Upper lobe of left lung (tissue), 6 donors: ENCODE data around the gene CENPN. TPM values are rescaled to one million over a fixed set of nuclear protein-coding genes. Genes with fewer than 3 reads are reported as not detected.

Source experiments
- ATAC-seq, 2 donors: fragments of 200-7000 bp; cut with Tn5 transposase; one replicate each; pipeline ENCODE4 v1.9.1; 2022; ENCODE audit warnings: mild to moderate bottlenecking in 2 of 2, moderate library complexity in 2 of 2; ENCODE audit not compliant: low FRiP score in 2 of 2
- DNase-seq, 2 donors: peaks; one replicate each; pipeline ENCODE4 v3.0.0-alpha.2; 2019 to 2020
- H3K27ac ChIP-seq, 4 donors: fragments of 200-600 bp; sonication (generic); one replicate each; pipeline ENCODE4 v1.5.1; 2016 to 2019
- H3K27me3 ChIP-seq, 4 donors: fragments of 200-600 bp; sonication (generic); one replicate each; pipeline ENCODE4 v1.5.1; 2017 to 2019
- H3K36me3 ChIP-seq, 4 donors: fragments of 200-600 bp; sonication (generic); one replicate each; pipeline ENCODE4 v1.5.1; 2016 to 2019
- H3K4me1 ChIP-seq, 4 donors: fragments of 200-600 bp; sonication (generic); one replicate each; pipeline ENCODE4 v1.5.1; 2018 to 2019
- H3K4me3 ChIP-seq, 4 donors: fragments of 200-600 bp; sonication (generic); one replicate each; pipeline ENCODE4 v1.5.1; 2017 to 2019; ENCODE audit warnings: mild to moderate bottlenecking in 2 of 4, moderate library complexity in 1 of 4
- H3K9me3 ChIP-seq, 4 donors: fragments of 200-600 bp; sonication (generic); one replicate each; pipeline ENCODE4 v1.5.1; 2018 to 2019
- EP300 ChIP-seq, 4 donors: sonication (generic); formaldehyde crosslinking; IDR thresholded peaks; one replicate each; pipeline ENCODE4 v1.5.1; 2017; ENCODE audit warnings: antibody characterized with exemption in 4 of 4, control low read depth in 2 of 4
- POLR2A ChIP-seq, 4 donors: fragments of 450-650 bp; IDR thresholded peaks; one replicate each; pipeline ENCODE4 v1.5.1; 2016 to 2017; ENCODE audit warnings: antibody characterized with exemption in 4 of 4, mild to moderate bottlenecking in 2 of 4
- POLR2AphosphoS5 ChIP-seq, 2 donors: sonication (generic); formaldehyde crosslinking; IDR thresholded peaks; one replicate each; pipeline ENCODE4 v1.5.1; 2017; ENCODE audit warnings: antibody characterized with exemption in 2 of 2
- WGBS, 2 donors: methylation state at CpG; one replicate each; pipeline ENCODE4 v1.1.5; 2017 to 2018; 5-methylcytosine and 5-hydroxymethylcytosine counted together
- total RNA-seq, 6 donors: library from RNA; depleted of rRNA in 4 of 6; stranded (reverse); fragments of >200 nt in 4 of 6; gene quantifications; one replicate each; pipeline versions ENCODE4 v1.1.0 to v1.2.1, GENCODE V29; 2016 to 2021
- TF ChIP-seq, protein P1 (sequence below), 6 experiments: fragments of 450-650 bp in 4 of 6; fragments of 200-600 bp in 2 of 6; sonication (generic) in 2 of 6; IDR thresholded peaks; one replicate each; pipeline ENCODE4 v1.5.1; 2016 to 2019; ENCODE audit warnings: antibody characterized with exemption in 6 of 6
- donor health status: DM: no; HTN: no; CAD: no; lungs with moderate emphysema.
- donor health status: DM: no; HTN: yes; CAD: no; lungs with severe emphysema.

The CENPN gene
- total RNA-seq, 6 donors from 2014 or later, result 3.1 to 10.9 (median 7.1) TPM

- TF ChIP-seq, protein P1, sequence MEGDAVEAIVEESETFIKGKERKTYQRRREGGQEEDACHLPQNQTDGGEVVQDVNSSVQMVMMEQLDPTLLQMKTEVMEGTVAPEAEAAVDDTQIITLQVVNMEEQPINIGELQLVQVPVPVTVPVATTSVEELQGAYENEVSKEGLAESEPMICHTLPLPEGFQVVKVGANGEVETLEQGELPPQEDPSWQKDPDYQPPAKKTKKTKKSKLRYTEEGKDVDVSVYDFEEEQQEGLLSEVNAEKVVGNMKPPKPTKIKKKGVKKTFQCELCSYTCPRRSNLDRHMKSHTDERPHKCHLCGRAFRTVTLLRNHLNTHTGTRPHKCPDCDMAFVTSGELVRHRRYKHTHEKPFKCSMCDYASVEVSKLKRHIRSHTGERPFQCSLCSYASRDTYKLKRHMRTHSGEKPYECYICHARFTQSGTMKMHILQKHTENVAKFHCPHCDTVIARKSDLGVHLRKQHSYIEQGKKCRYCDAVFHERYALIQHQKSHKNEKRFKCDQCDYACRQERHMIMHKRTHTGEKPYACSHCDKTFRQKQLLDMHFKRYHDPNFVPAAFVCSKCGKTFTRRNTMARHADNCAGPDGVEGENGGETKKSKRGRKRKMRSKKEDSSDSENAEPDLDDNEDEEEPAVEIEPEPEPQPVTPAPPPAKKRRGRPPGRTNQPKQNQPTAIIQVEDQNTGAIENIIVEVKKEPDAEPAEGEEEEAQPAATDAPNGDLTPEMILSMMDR (IDR thresholded peaks at IDR 0.05), result no peak
- TF ChIP-seq POLR2A (IDR thresholded peaks at IDR 0.05) (no peak), EP300 (IDR thresholded peaks at IDR 0.05) (no peak), POLR2AphosphoS5 (IDR thresholded peaks at IDR 0.05) (no peak)
- Histone ChIP-seq H3K9me3 (no peaks in the 10 kb centered on the region), H3K4me3 (no peak overlapping the region), H3K27ac (peak overlapping the region in 2 of 4 donors; percentile 53 to 74), H3K4me1 (peaks cover 20 to 26% (median 24%) of the 10 kb centered on the region in 4 donors), H3K27me3 (no peaks in the 10 kb centered on the region), H3K36me3 (no peaks in the 10 kb centered on the region)
- WGBS, 2 donors, result 70 to 77% methylated on average over 4 of the region's 4 CpGs
- no peak for DNase-seq
- ATAC-seq, result no peak
Observed at GRCh38 chr16:81003064-81003463, 4.0 kb upstream of the CENPN start.

- TF ChIP-seq EP300 (IDR thresholded peaks at IDR 0.05), result no peak
- TF ChIP-seq, protein P1 (IDR thresholded peaks at IDR 0.05), result no peak
- TF ChIP-seq POLR2AphosphoS5 (IDR thresholded peaks at IDR 0.05), result no peak
- no peak for TF ChIP-seq POLR2A (IDR thresholded peaks at IDR 0.05)
- H3K9me3 ChIP-seq, result no peaks in the 10 kb centered on the region
- H3K36me3 ChIP-seq, result no peaks in the 10 kb centered on the region
- ATAC-seq (no peak), DNase-seq (no peak)
- H3K27ac ChIP-seq, result peak overlapping the region; percentile 43 to 74 (median 50)
- H3K4me1 ChIP-seq, result peaks cover 24 to 31% (median 27%) of the 10 kb centered on the region in 4 donors
- H3K4me3 ChIP-seq, result peak overlapping the region in 3 of 4 donors; percentile 19 to 90 (median 23)
- 55 to 58% methylated on average over 10 to 11 of the region's 11 CpGs for WGBS, 2 donors
- H3K27me3 ChIP-seq, result no peaks in the 10 kb centered on the region
Observed at GRCh38 chr16:81003610-81004460, 3.2 kb upstream of the CENPN start.

GRCh38 chr16:81004646-81005353, 2.2 kb upstream of the CENPN start:
- Histone ChIP-seq H3K4me1 (peaks cover 24 to 31% (median 27%) of the 10 kb centered on the region in 4 donors), H3K27ac (peak overlapping the region; percentile 43 to 74 (median 50)), H3K9me3 (no peaks in the 10 kb centered on the region), H3K27me3 (no peaks in the 10 kb centered on the region), H3K4me3 (peak overlapping the region in 2 of 4 donors; percentile 23 to 90), H3K36me3 (no peaks in the 10 kb centered on the region)
- ATAC-seq, result no peak
- DNase-seq, result no peak
- 49 to 55% methylated on average over 14 of the region's 14 CpGs for WGBS, 2 donors
- no peak for TF ChIP-seq POLR2A (IDR thresholded peaks at IDR 0.05)
- TF ChIP-seq, protein P1 (IDR thresholded peaks at IDR 0.05), result peak; percentile 44 to 60 (median 54)

DNA sequence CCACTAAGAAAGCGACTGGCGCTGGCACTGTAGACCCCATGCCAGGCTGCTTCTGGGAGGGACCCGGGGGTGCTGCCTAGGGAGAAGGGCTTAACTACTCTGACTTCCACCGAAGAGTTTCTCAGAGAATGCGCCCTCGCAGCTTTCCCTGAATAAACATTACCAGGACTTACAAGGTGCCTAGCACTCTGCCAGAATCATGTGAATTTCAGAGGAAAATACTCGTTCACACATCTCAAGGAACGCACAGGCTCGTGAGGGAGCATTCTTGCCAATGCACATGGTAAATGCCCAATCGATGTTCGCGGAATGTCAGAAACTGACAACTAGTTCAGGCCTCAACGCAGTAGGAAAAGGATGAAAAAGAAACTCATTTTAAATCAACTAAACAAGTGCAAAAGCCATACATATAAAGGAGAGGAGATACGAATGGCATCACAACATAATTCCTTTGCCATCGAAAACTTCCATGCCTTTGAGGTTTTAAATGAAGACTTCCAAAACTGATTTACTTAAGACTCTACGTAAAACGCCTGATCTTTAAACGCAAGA, 1.3 kb upstream of the CENPN start:
- WGBS, 2 donors, result 19 to 28% methylated on average over 13 to 18 of the region's 18 CpGs
- peak overlapping the region; percentile 96 to 99 (median 98) for H3K27ac ChIP-seq
- peaks cover 24 to 31% (median 27%) of the 10 kb centered on the region in 4 donors for H3K4me1 ChIP-seq
- no peaks in the 10 kb centered on the region for H3K9me3 ChIP-seq
- ATAC-seq, result no peak
- H3K27me3 ChIP-seq, result no peaks in the 10 kb centered on the region
- no peaks in the 10 kb centered on the region for H3K36me3 ChIP-seq
- no peak for DNase-seq
- no peak for TF ChIP-seq EP300 (IDR thresholded peaks at IDR 0.05)
- no peak for TF ChIP-seq POLR2AphosphoS5 (IDR thresholded peaks at IDR 0.05)
- TF ChIP-seq, protein P1 (IDR thresholded peaks at IDR 0.05), result no peak
- TF ChIP-seq POLR2A (IDR thresholded peaks at IDR 0.05), result no peak
- H3K4me3 ChIP-seq, result peak overlapping the region; percentile 81 to 98 (median 86)
